Measurements from ENCODE around the gene ACAA2.
"Not testable (repeated sequence)": the region's sequence is repeated elsewhere in the genome, so short reads cannot be mapped to it uniquely, and the experiment has no call there.

The ACAA2 gene

GRCh38 chr18:49848115-49848514 lies 34.8 kb upstream of the ACAA2 start:
- no peaks in the 10 kb centered on the region for H3K4me1 Mint-ChIP-seq
- H3K4me3 Mint-ChIP-seq, result no peak overlapping the region
- no peak overlapping the region for H3K27ac Mint-ChIP-seq
- H3K27me3 Mint-ChIP-seq, result peaks cover 5% of the 10 kb centered on the region
- H3K9me3 Mint-ChIP-seq, result no peaks in the 10 kb centered on the region
- H3K36me3 Mint-ChIP-seq, result no peaks in the 10 kb centered on the region

- no peak overlapping the region for H3K4me3 Mint-ChIP-seq
- peaks cover 5% of the 10 kb centered on the region for H3K27me3 Mint-ChIP-seq
- no peaks in the 10 kb centered on the region for H3K9me3 Mint-ChIP-seq
- no peaks in the 10 kb centered on the region for H3K36me3 Mint-ChIP-seq
- H3K27ac Mint-ChIP-seq, result no peak overlapping the region
- no peaks in the 10 kb centered on the region for H3K4me1 Mint-ChIP-seq
Measured at GRCh38 chr18:49847524-49847923, 34.2 kb upstream of the ACAA2 start.

GRCh38 chr18:49846718-49847470 lies 33.6 kb upstream of the ACAA2 start:
- Mint-ChIP-seq H3K27me3 (peaks cover 5% of the 10 kb centered on the region), H3K4me1 (no peaks in the 10 kb centered on the region), H3K27ac (no peak overlapping the region), H3K9me3 (no peaks in the 10 kb centered on the region), H3K4me3 (no peak overlapping the region), H3K36me3 (no peaks in the 10 kb centered on the region)

GRCh38 chr18:49846361-49846662 lies 33.0 kb upstream of the ACAA2 start:
- peaks cover 5% of the 10 kb centered on the region for H3K27me3 Mint-ChIP-seq
- H3K27ac Mint-ChIP-seq, result no peak overlapping the region
- no peaks in the 10 kb centered on the region for H3K36me3 Mint-ChIP-seq
- H3K4me1 Mint-ChIP-seq, result no peaks in the 10 kb centered on the region
- H3K9me3 Mint-ChIP-seq, result no peaks in the 10 kb centered on the region
- H3K4me3 Mint-ChIP-seq, result no peak overlapping the region

GRCh38 chr18:49845629-49846360 lies 32.5 kb upstream of the ACAA2 start:
- peaks cover 5% of the 10 kb centered on the region for H3K27me3 Mint-ChIP-seq
- H3K4me1 Mint-ChIP-seq, result no peaks in the 10 kb centered on the region
- H3K27ac Mint-ChIP-seq, result no peak overlapping the region
- no peak overlapping the region for H3K4me3 Mint-ChIP-seq
- H3K9me3 Mint-ChIP-seq, result no peaks in the 10 kb centered on the region
- H3K36me3 Mint-ChIP-seq, result no peaks in the 10 kb centered on the region

GRCh38 chr18:49844903-49845302 lies 31.6 kb upstream of the ACAA2 start:
- Mint-ChIP-seq H3K36me3 (no peaks in the 10 kb centered on the region), H3K4me1 (no peaks in the 10 kb centered on the region), H3K9me3 (no peaks in the 10 kb centered on the region), H3K4me3 (no peak overlapping the region), H3K27me3 (peaks cover 5% of the 10 kb centered on the region), H3K27ac (no peak overlapping the region)

DNA sequence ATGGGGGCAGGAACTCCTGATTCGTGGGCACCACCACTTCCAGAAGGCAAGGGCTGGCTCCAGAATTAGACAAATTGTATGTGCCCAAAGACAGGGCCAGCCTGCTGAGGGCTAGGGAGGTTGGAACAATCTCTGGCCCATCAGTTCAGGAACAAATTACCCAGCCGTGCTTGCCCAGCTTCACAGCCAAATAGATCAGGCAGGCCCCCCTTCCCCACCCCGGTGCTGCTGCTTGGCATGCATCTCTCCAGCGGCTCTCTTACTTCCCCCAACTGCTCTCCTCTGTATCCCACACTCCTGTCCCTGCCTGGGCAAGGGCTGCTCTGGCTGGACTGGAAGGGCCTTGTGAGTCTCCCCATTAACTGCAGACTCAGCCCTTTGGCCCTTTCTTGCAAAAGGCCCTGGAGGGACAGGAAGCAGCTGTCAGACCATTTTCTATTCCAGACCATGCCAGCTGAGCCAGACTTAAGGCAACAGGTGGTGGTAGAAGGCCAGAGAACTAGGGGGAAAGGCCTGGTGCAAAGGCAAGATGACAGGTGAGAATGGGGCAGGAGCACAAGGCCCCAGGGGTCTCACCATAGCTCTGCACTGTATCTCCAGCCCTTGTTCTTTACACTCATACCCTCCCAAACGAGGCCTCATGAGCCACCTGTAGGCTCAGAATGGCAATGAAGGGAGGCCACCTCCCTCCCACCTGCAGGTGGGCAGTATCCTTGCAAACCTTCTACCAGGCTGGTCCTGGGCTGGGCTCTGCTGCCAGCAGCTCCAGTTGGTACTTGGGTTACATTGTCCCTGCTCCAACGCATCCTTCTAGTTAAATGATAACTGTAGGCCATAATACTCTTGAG lies 30.7 kb upstream of the ACAA2 start:
- Mint-ChIP-seq H3K4me1 (no peaks in the 10 kb centered on the region), H3K27ac (no peak overlapping the region), H3K9me3 (no peaks in the 10 kb centered on the region), H3K27me3 (peaks cover 5% of the 10 kb centered on the region), H3K4me3 (no peak overlapping the region), H3K36me3 (no peaks in the 10 kb centered on the region)

DNA sequence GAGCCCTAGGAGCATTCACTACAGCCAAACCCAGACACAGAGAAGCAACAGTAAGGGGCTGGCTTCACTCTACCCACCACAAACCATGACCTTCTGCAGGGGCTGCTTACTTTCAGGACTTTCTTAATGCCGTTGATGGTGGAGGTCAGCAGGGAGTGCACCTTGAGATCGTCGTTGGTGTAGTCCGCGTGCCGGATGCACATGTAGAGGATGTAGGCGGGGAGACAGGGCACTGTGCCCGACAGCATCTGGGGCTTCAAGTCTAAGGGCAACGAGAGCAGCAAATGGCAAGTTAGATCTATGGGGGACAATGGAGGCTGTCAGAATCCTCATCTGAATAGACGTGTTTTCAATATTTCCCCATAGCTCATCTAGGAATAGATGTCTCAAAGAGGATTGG lies 29.8 kb upstream of the ACAA2 start:
- peaks cover 4% of the 10 kb centered on the region for H3K27me3 Mint-ChIP-seq
- H3K4me1 Mint-ChIP-seq, result no peaks in the 10 kb centered on the region
- no peak overlapping the region for H3K4me3 Mint-ChIP-seq
- no peak overlapping the region for H3K27ac Mint-ChIP-seq
- H3K9me3 Mint-ChIP-seq, result no peaks in the 10 kb centered on the region
- H3K36me3 Mint-ChIP-seq, result no peaks in the 10 kb centered on the region

- Mint-ChIP-seq H3K4me3 (no peak overlapping the region), H3K4me1 (no peaks in the 10 kb centered on the region), H3K27ac (no peak overlapping the region), H3K36me3 (no peaks in the 10 kb centered on the region), H3K9me3 (no peaks in the 10 kb centered on the region), H3K27me3 (no peaks in the 10 kb centered on the region)
Measured at GRCh38 chr18:49842656-49843055, 29.3 kb upstream of the ACAA2 start.

- H3K27me3 Mint-ChIP-seq, result no peaks in the 10 kb centered on the region
- H3K4me1 Mint-ChIP-seq, result no peaks in the 10 kb centered on the region
- no peaks in the 10 kb centered on the region for H3K36me3 Mint-ChIP-seq
Measured at GRCh38 chr18:49841236-49842217, 28.2 kb upstream of the ACAA2 start.

DNA sequence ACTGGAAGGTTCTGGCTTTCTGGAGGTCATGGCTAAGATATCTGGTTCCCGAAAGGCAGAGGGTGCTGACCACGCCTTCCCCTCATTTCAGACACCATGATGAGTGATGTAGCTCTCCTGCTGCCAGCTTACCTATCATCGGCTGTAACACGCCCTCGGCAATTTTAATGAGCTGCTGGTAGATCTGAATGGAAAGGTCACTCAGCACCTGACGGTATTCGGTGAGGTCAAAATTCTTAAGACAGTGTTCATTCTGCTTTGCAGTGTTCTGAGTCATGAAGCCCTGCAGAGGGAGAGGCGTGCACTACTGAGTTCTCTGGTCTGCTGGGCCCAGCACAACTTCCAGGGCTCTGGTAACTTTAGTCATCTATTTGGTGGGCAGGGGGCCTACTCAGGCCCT lies 25.7 kb upstream of the ACAA2 start:
- Mint-ChIP-seq H3K27me3 (no peaks in the 10 kb centered on the region), H3K27ac (no peak overlapping the region), H3K36me3 (no peaks in the 10 kb centered on the region), H3K9me3 (no peaks in the 10 kb centered on the region), H3K4me3 (no peak overlapping the region), H3K4me1 (no peaks in the 10 kb centered on the region)

More at GRCh38 chr18:49841236-49842217, 28.2 kb upstream of the ACAA2 start:
- H3K27ac Mint-ChIP-seq, result no peak overlapping the region
- no peaks in the 10 kb centered on the region for H3K9me3 Mint-ChIP-seq
- H3K4me3 Mint-ChIP-seq, result no peak overlapping the region

GRCh38 chr18:49838381-49838780 lies 25.0 kb upstream of the ACAA2 start:
- Mint-ChIP-seq H3K27ac (no peak overlapping the region), H3K27me3 (no peaks in the 10 kb centered on the region), H3K4me3 (no peak overlapping the region), H3K4me1 (no peaks in the 10 kb centered on the region), H3K36me3 (no peaks in the 10 kb centered on the region), H3K9me3 (no peaks in the 10 kb centered on the region)

GRCh38 chr18:49837889-49838288 lies 24.6 kb upstream of the ACAA2 start:
- H3K27ac Mint-ChIP-seq, result no peak overlapping the region
- H3K9me3 Mint-ChIP-seq, result no peaks in the 10 kb centered on the region
- H3K4me3 Mint-ChIP-seq, result no peak overlapping the region
- no peaks in the 10 kb centered on the region for H3K4me1 Mint-ChIP-seq
- H3K36me3 Mint-ChIP-seq, result no peaks in the 10 kb centered on the region
- no peaks in the 10 kb centered on the region for H3K27me3 Mint-ChIP-seq

DNA sequence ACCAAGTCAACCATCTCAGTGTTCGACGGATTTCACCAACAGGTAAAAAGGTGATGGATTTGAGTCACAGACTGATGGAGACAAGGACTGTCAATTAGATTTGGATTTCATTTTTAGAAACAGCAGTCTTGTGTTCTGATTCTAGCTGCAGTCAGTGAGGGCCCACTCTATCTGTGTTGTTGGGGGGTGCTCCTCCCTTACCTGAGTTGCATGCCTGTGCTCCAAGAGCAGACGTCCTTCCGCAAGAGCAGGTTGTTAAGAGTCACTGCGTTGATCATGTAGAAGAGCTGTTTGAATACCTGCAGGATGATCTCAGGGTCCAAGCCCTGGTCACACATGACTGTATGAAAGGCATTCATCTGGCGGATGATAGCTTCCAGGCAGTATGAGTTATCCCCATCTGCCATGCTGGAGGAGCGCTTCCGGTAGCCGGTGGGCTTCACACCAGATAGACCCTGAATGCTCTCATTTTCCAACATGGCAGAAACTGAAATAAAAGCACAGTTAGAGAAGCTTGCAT lies 24.0 kb upstream of the ACAA2 start:
- H3K9me3 Mint-ChIP-seq, H3K4me1 Mint-ChIP-seq, H3K27ac Mint-ChIP-seq, H3K36me3 Mint-ChIP-seq, H3K4me3 Mint-ChIP-seq, H3K27me3 Mint-ChIP-seq: not testable (repeated sequence)

- H3K36me3 Mint-ChIP-seq, result no peaks in the 10 kb centered on the region
- no peaks in the 10 kb centered on the region for H3K4me1 Mint-ChIP-seq
- no peak overlapping the region for H3K4me3 Mint-ChIP-seq
- H3K27ac Mint-ChIP-seq, result no peak overlapping the region
- no peaks in the 10 kb centered on the region for H3K9me3 Mint-ChIP-seq
- H3K27me3 Mint-ChIP-seq, result no peaks in the 10 kb centered on the region
Measured at GRCh38 chr18:49835405-49835804, 22.1 kb upstream of the ACAA2 start.
